Measurements from ENCODE around the gene LDLRAD4. TPM values are rescaled to one million over a fixed set of nuclear protein-coding genes. Genes with fewer than 3 reads are reported as not detected.

LDLRAD4 gene
- total and polyA plus RNA-seq, 2 experiments from 2014 or later: 0.73 to 1.9 TPM

- Mint-ChIP-seq H3K27ac (0 out of 2 replicates have a peak overlapping the region, but pooled peaks have one; percentile 27), H3K27me3 (ENCODE audit: insufficient read depth, low read depth, poor library complexity) (peaks cover 9% of the 10 kb centered on the region), H3K4me1 (peaks cover 7% of the 10 kb centered on the region), H3K36me3 (ENCODE audit: low read depth) (no peaks in the 10 kb centered on the region; the same call in 2 of the 3 replicates), H3K9me3 (no peaks in the 10 kb centered on the region), H3K4me3 (no peak overlapping the region)
- no peaks in the 10 kb centered on the region for H3K79me2 ChIP-seq (replicated peaks; ENCODE audit: insufficient read depth)
- ATAC-seq: peak; percentile 24
- H3K4me2 ChIP-seq: no peak overlapping the region
- no peak for TF ChIP-seq EZH2 (IDR thresholded peaks at IDR 0.05; ENCODE audit: low read depth, unreplicated experiment)
- TF ChIP-seq, protein P1, sequence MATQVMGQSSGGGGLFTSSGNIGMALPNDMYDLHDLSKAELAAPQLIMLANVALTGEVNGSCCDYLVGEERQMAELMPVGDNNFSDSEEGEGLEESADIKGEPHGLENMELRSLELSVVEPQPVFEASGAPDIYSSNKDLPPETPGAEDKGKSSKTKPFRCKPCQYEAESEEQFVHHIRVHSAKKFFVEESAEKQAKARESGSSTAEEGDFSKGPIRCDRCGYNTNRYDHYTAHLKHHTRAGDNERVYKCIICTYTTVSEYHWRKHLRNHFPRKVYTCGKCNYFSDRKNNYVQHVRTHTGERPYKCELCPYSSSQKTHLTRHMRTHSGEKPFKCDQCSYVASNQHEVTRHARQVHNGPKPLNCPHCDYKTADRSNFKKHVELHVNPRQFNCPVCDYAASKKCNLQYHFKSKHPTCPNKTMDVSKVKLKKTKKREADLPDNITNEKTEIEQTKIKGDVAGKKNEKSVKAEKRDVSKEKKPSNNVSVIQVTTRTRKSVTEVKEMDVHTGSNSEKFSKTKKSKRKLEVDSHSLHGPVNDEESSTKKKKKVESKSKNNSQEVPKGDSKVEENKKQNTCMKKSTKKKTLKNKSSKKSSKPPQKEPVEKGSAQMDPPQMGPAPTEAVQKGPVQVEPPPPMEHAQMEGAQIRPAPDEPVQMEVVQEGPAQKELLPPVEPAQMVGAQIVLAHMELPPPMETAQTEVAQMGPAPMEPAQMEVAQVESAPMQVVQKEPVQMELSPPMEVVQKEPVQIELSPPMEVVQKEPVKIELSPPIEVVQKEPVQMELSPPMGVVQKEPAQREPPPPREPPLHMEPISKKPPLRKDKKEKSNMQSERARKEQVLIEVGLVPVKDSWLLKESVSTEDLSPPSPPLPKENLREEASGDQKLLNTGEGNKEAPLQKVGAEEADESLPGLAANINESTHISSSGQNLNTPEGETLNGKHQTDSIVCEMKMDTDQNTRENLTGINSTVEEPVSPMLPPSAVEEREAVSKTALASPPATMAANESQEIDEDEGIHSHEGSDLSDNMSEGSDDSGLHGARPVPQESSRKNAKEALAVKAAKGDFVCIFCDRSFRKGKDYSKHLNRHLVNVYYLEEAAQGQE (IDR thresholded peaks at IDR 0.05; ENCODE audit: unreplicated experiment): no peak
- TF ChIP-seq ETS1 (IDR thresholded peaks at IDR 0.05): no peak
- TF ChIP-seq, protein P2, sequence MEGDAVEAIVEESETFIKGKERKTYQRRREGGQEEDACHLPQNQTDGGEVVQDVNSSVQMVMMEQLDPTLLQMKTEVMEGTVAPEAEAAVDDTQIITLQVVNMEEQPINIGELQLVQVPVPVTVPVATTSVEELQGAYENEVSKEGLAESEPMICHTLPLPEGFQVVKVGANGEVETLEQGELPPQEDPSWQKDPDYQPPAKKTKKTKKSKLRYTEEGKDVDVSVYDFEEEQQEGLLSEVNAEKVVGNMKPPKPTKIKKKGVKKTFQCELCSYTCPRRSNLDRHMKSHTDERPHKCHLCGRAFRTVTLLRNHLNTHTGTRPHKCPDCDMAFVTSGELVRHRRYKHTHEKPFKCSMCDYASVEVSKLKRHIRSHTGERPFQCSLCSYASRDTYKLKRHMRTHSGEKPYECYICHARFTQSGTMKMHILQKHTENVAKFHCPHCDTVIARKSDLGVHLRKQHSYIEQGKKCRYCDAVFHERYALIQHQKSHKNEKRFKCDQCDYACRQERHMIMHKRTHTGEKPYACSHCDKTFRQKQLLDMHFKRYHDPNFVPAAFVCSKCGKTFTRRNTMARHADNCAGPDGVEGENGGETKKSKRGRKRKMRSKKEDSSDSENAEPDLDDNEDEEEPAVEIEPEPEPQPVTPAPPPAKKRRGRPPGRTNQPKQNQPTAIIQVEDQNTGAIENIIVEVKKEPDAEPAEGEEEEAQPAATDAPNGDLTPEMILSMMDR (conservative IDR thresholded peaks at IDR 0.05; ENCODE audit: low read depth in 2 of 2): no peak
- TF ChIP-seq EZH2phosphoT487 (IDR thresholded peaks at IDR 0.05; ENCODE audit: unreplicated experiment): no peak
- TF ChIP-seq CREB1 (CRISPR knock-in tag; IDR thresholded peaks at IDR 0.05; ENCODE audit: low read depth): no peak
- no peak for TF ChIP-seq POLR2AphosphoS5 (IDR thresholded peaks at IDR 0.05; ENCODE audit: low read depth)
- TF ChIP-seq ZNF114 (CRISPR knock-in tag; IDR thresholded peaks at IDR 0.05): no peak
- TF ChIP-seq ZNF462 (CRISPR knock-in tag; IDR thresholded peaks at IDR 0.05): no peak
- no peak for TF ChIP-seq ZNF331 (CRISPR knock-in tag; IDR thresholded peaks at IDR 0.05; ENCODE audit: low read depth)
- no peak for TF ChIP-seq STAT1 (IDR thresholded peaks at IDR 0.05; ENCODE audit: unreplicated experiment)
- TF ChIP-seq JUNB (IDR thresholded peaks at IDR 0.05; ENCODE audit: unreplicated experiment): no peak
- TF ChIP-seq NANOG (IDR thresholded peaks at IDR 0.05; ENCODE audit: borderline replicate concordance): no peak
- H3K36me3 ChIP-seq (ENCODE audit: insufficient read depth): no peaks in the 10 kb centered on the region
- H4K20me1 ChIP-seq (replicated peaks; ENCODE audit: insufficient read depth): no peaks in the 10 kb centered on the region
- H3K27me3 ChIP-seq (ENCODE audit: insufficient read depth): no peaks in the 10 kb centered on the region
- peak; percentile 12 for DNase-seq (ENCODE audit: low spot score)
- H3K4me1 ChIP-seq (ENCODE audit: insufficient read depth): no peaks in the 10 kb centered on the region
- H3K9me2 ChIP-seq (ENCODE audit: insufficient read depth): no peaks in the 10 kb centered on the region
- H3K4me3 ChIP-seq: no peak overlapping the region
- H2AFZ ChIP-seq: no peak overlapping the region
- no peak overlapping the region for H3K27ac ChIP-seq (ENCODE audit: low read depth)
- no peaks in the 10 kb centered on the region for H3F3A ChIP-seq (replicated peaks; ENCODE audit: low read depth)
Observed at GRCh38 chr18:13232086-13232917, 13.7 kb downstream of the LDLRAD4 start.

Measured in GM23338 (cell line).